Measurements from ENCODE around the gene RAB3IL1. TPM values are rescaled to one million over a fixed set of nuclear protein-coding genes. Genes with fewer than 3 reads are reported as not detected.
"Not testable (repeated sequence)": the region's sequence is repeated elsewhere in the genome, so short reads cannot be mapped to it uniquely, and the experiment has no call there.

The RAB3IL1 gene
- not detected for total RNA-seq

- no peaks in the 10 kb centered on the region for H3K9me3 ChIP-seq (ENCODE audit: low read depth, low read length)
- peaks cover 36% of the 10 kb centered on the region for H3K4me1 ChIP-seq (ENCODE audit: insufficient read depth, low read length)
- H3K4me3 ChIP-seq (ENCODE audit: low read length) = no peak within 1 kb of the TSS
- H3K27me3 ChIP-seq (ENCODE audit: insufficient read depth, low read length) = peaks cover 29% of the 10 kb centered on the region
Measured at GRCh38 chr11:61917334-61918109, at the start of gene RAB3IL1. RAB3IL1 (minus strand) TSS chr11:61917566; CDS start chr11:61917367, 199 bp downstream.

GRCh38 chr11:61966734-61967115 lies 49.4 kb upstream of the RAB3IL1 start:
- H3K27me3 ChIP-seq (ENCODE audit: insufficient read depth, low read length) = no peaks in the 10 kb centered on the region
- peak overlapping the region; percentile 96 for H3K4me3 ChIP-seq (ENCODE audit: low read length)
- peaks cover 80% of the 10 kb centered on the region for H3K4me1 ChIP-seq (ENCODE audit: insufficient read depth, low read length)
- no peaks in the 10 kb centered on the region for H3K9me3 ChIP-seq (ENCODE audit: low read depth, low read length)

- not testable (repeated sequence) for H3K27me3 ChIP-seq (ENCODE audit: insufficient read depth, low read length)
- H3K4me1 ChIP-seq (ENCODE audit: insufficient read depth, low read length) = peaks cover 75% of the 10 kb centered on the region
Measured at GRCh38 chr11:61964666-61965271, 47.4 kb upstream of the RAB3IL1 start.

GRCh38 chr11:61964058-61964665 lies 46.8 kb upstream of the RAB3IL1 start:
- H3K27me3 ChIP-seq (ENCODE audit: insufficient read depth, low read length) = no peaks in the 10 kb centered on the region
- H3K9me3 ChIP-seq (ENCODE audit: low read depth, low read length) = no peaks in the 10 kb centered on the region
- peak overlapping the region; percentile 0 for H3K4me3 ChIP-seq (ENCODE audit: low read length)
- peaks cover 72% of the 10 kb centered on the region for H3K4me1 ChIP-seq (ENCODE audit: insufficient read depth, low read length)

More at GRCh38 chr11:61964666-61965271, 47.4 kb upstream of the RAB3IL1 start:
- peak overlapping the region; percentile 96 for H3K4me3 ChIP-seq (ENCODE audit: low read length)
- not testable (repeated sequence) for H3K9me3 ChIP-seq (ENCODE audit: low read depth, low read length)

GRCh38 chr11:61963282-61964057 lies 46.1 kb upstream of the RAB3IL1 start:
- no peaks in the 10 kb centered on the region for H3K9me3 ChIP-seq (ENCODE audit: low read depth, low read length)
- peak overlapping the region; percentile 0 for H3K4me3 ChIP-seq (ENCODE audit: low read length)
- H3K27me3 ChIP-seq (ENCODE audit: insufficient read depth, low read length) = no peaks in the 10 kb centered on the region
- H3K4me1 ChIP-seq (ENCODE audit: insufficient read depth, low read length) = peaks cover 72% of the 10 kb centered on the region

GRCh38 chr11:61963016-61963281 lies 45.6 kb upstream of the RAB3IL1 start:
- no peak overlapping the region for H3K4me3 ChIP-seq (ENCODE audit: low read length)
- H3K27me3 ChIP-seq (ENCODE audit: insufficient read depth, low read length) = no peaks in the 10 kb centered on the region
- H3K9me3 ChIP-seq (ENCODE audit: low read depth, low read length) = no peaks in the 10 kb centered on the region
- H3K4me1 ChIP-seq (ENCODE audit: insufficient read depth, low read length) = peaks cover 71% of the 10 kb centered on the region

- Histone ChIP-seq H3K9me3 (ENCODE audit: low read depth, low read length) (no peaks in the 10 kb centered on the region), H3K4me3 (ENCODE audit: low read length) (no peak overlapping the region), H3K4me1 (ENCODE audit: insufficient read depth, low read length) (peaks cover 71% of the 10 kb centered on the region), H3K27me3 (ENCODE audit: insufficient read depth, low read length) (no peaks in the 10 kb centered on the region)
Measured at GRCh38 chr11:61962213-61963015, 45.0 kb upstream of the RAB3IL1 start.

GRCh38 chr11:61961570-61962212 lies 44.3 kb upstream of the RAB3IL1 start:
- H3K27me3 ChIP-seq (ENCODE audit: insufficient read depth, low read length) = no peaks in the 10 kb centered on the region
- H3K9me3 ChIP-seq (ENCODE audit: low read depth, low read length) = no peaks in the 10 kb centered on the region
- no peak overlapping the region for H3K4me3 ChIP-seq (ENCODE audit: low read length)
- H3K4me1 ChIP-seq (ENCODE audit: insufficient read depth, low read length) = peaks cover 78% of the 10 kb centered on the region

GRCh38 chr11:61960532-61960931 lies 43.2 kb upstream of the RAB3IL1 start:
- peaks cover 85% of the 10 kb centered on the region for H3K4me1 ChIP-seq (ENCODE audit: insufficient read depth, low read length)
- no peaks in the 10 kb centered on the region for H3K27me3 ChIP-seq (ENCODE audit: insufficient read depth, low read length)
- no peak overlapping the region for H3K4me3 ChIP-seq (ENCODE audit: low read length)
- H3K9me3 ChIP-seq (ENCODE audit: low read depth, low read length) = no peaks in the 10 kb centered on the region

- H3K4me1 ChIP-seq (ENCODE audit: insufficient read depth, low read length) = peaks cover 80% of the 10 kb centered on the region
Measured at GRCh38 chr11:61959678-61960077, 42.3 kb upstream of the RAB3IL1 start.

GRCh38 chr11:61959114-61959513 lies 41.7 kb upstream of the RAB3IL1 start:
- peaks cover 80% of the 10 kb centered on the region for H3K4me1 ChIP-seq (ENCODE audit: insufficient read depth, low read length)
- no peaks in the 10 kb centered on the region for H3K9me3 ChIP-seq (ENCODE audit: low read depth, low read length)
- no peak overlapping the region for H3K4me3 ChIP-seq (ENCODE audit: low read length)
- H3K27me3 ChIP-seq (ENCODE audit: insufficient read depth, low read length) = no peaks in the 10 kb centered on the region

More at GRCh38 chr11:61959678-61960077, 42.3 kb upstream of the RAB3IL1 start:
- Histone ChIP-seq H3K27me3 (ENCODE audit: insufficient read depth, low read length) (no peaks in the 10 kb centered on the region), H3K4me3 (ENCODE audit: low read length) (no peak overlapping the region), H3K9me3 (ENCODE audit: low read depth, low read length) (no peaks in the 10 kb centered on the region)

GRCh38 chr11:61958590-61958989 lies 41.2 kb upstream of the RAB3IL1 start:
- no peaks in the 10 kb centered on the region for H3K27me3 ChIP-seq (ENCODE audit: insufficient read depth, low read length)
- no peak overlapping the region for H3K4me3 ChIP-seq (ENCODE audit: low read length)
- peaks cover 77% of the 10 kb centered on the region for H3K4me1 ChIP-seq (ENCODE audit: insufficient read depth, low read length)
- no peaks in the 10 kb centered on the region for H3K9me3 ChIP-seq (ENCODE audit: low read depth, low read length)

GRCh38 chr11:61957021-61957770 lies 39.8 kb upstream of the RAB3IL1 start:
- peaks cover 63% of the 10 kb centered on the region for H3K4me1 ChIP-seq (ENCODE audit: insufficient read depth, low read length)

More at GRCh38 chr11:61957021-61957770, 39.8 kb upstream of the RAB3IL1 start:
- Histone ChIP-seq H3K9me3 (ENCODE audit: low read depth, low read length) (no peaks in the 10 kb centered on the region), H3K27me3 (ENCODE audit: insufficient read depth, low read length) (no peaks in the 10 kb centered on the region), H3K4me3 (ENCODE audit: low read length) (no peak overlapping the region)
